CD14-positive monocyte (primary cell): Measurements from ENCODE around the gene TMEM272. TPM values are rescaled to one million over a fixed set of nuclear protein-coding genes. Genes with fewer than 3 reads are reported as not detected.

Source experiments
- DNase-seq, 3 donors: peaks; one replicate each; pipeline ENCODE4 v3.0.0-alpha.2; 2011 to 2022
- H2AFZ ChIP-seq: 2 replicates; pipeline ENCODE4 v1.6.0; 2012; ENCODE audit warnings: mild to moderate bottlenecking, low read depth, low read length, inconsistent platforms; ENCODE audit not compliant: insufficient read depth, poor library complexity, severe bottlenecking
- H3K27ac ChIP-seq, 2 donors: 1 replicate in 1 of 2; 2 replicates in 1 of 2; pipeline ENCODE4 v1.5.1; 2012 to 2013; ENCODE audit warnings: low read length in 2 of 2, control low read depth in 1 of 2, inconsistent platforms in 1 of 2, low read depth in 1 of 2, mild to moderate bottlenecking in 1 of 2
- H3K27me3 ChIP-seq, 2 donors: one replicate each; pipeline versions ENCODE4 v1.6.0 to v1.6.1; 2011 to 2013; ENCODE audit warnings: low read length in 2 of 2; ENCODE audit not compliant: control insufficient read depth in 2 of 2, insufficient read depth in 2 of 2
- H3K36me3 ChIP-seq, 2 donors: replicated peaks in 1 of 2; 1 replicate in 1 of 2; 2 replicates in 1 of 2; pipeline versions ENCODE4 v1.5.1 to v1.6.1; 2012 to 2013; ENCODE audit warnings: low read length in 2 of 2, control low read depth in 1 of 2, inconsistent platforms in 1 of 2, mild to moderate bottlenecking in 1 of 2; ENCODE audit not compliant: insufficient read depth in 2 of 2, control insufficient read depth in 1 of 2
- H3K4me1 ChIP-seq, 2 donors: 1 replicate in 1 of 2; 2 replicates in 1 of 2; pipeline versions ENCODE4 v1.5.1 to v1.6.1; 2012 to 2013; ENCODE audit warnings: low read length in 2 of 2, control low read depth in 1 of 2, inconsistent platforms in 1 of 2, mild to moderate bottlenecking in 1 of 2, moderate library complexity in 1 of 2; ENCODE audit not compliant: insufficient read depth in 2 of 2, control insufficient read depth in 1 of 2
- H3K4me2 ChIP-seq: replicated peaks from 2 replicates; pipeline ENCODE3; 2012; ENCODE audit warnings: low read length, moderate library complexity, mild to moderate bottlenecking; ENCODE audit not compliant: poor library complexity, severe bottlenecking; ENCODE audit errors: extremely low read depth
- H3K4me3 ChIP-seq, 3 experiments: fragments of 200-600 bp in 1 of 3; sonication (generic) in 1 of 3; replicated peaks in 1 of 3; 1 replicate in 2 of 3; 2 replicates in 1 of 3; pipeline ENCODE4 v1.5.1; 2011 to 2013; ENCODE audit warnings: low read length in 3 of 3, mild to moderate bottlenecking in 3 of 3, control low read depth in 2 of 3, low read depth in 2 of 3, inconsistent platforms in 1 of 3, moderate library complexity in 1 of 3
- H3K79me2 ChIP-seq: 2 replicates; pipeline ENCODE4 v1.6.0; 2012; ENCODE audit warnings: mild to moderate bottlenecking, control low read depth, inconsistent platforms, low read length, moderate library complexity; ENCODE audit not compliant: insufficient read depth
- H3K9ac ChIP-seq: 2 replicates; pipeline ENCODE4 v1.6.0; 2017; ENCODE audit warnings: low read length, mild to moderate bottlenecking; ENCODE audit not compliant: insufficient read depth, poor library complexity, severe bottlenecking
- H3K9me3 ChIP-seq, 2 donors: replicated peaks in 1 of 2; 1 replicate in 1 of 2; 2 replicates in 1 of 2; pipeline versions ENCODE4 v1.5.1 to v1.6.1; 2012 to 2013; ENCODE audit warnings: low read length in 2 of 2, control low read depth in 1 of 2; ENCODE audit not compliant: control insufficient read depth in 1 of 2, insufficient read depth in 1 of 2
- H4K20me1 ChIP-seq: 2 replicates; pipeline ENCODE4 v1.6.0; 2012; ENCODE audit warnings: mild to moderate bottlenecking, low read length, control low read depth, moderate library complexity; ENCODE audit not compliant: insufficient read depth
- H3K27ac Mint-ChIP-seq, 7 donors: one replicate each; pipeline ENCODE4 v1.8.0; 2020; ENCODE audit warnings: mild to moderate bottlenecking in 7 of 7, mixed read lengths in 7 of 7, moderate library complexity in 6 of 7, inconsistent platforms in 2 of 7
- H3K27me3 Mint-ChIP-seq, 3 donors: one replicate each; pipeline ENCODE4 v1.8.0; 2021 to 2022; ENCODE audit warnings: low read depth in 3 of 3, mild to moderate bottlenecking in 3 of 3, mixed read lengths in 3 of 3, moderate library complexity in 3 of 3, inconsistent platforms in 1 of 3
- H3K36me3 Mint-ChIP-seq, 2 donors: one replicate each; pipeline ENCODE4 v1.8.0; 2020; ENCODE audit warnings: mixed read lengths in 2 of 2, inconsistent platforms in 1 of 2, mild to moderate bottlenecking in 1 of 2
- H3K4me1 Mint-ChIP-seq: one replicate; pipeline ENCODE4 v1.8.0; 2020; ENCODE audit warnings: mild to moderate bottlenecking, mixed read lengths
- H3K4me3 Mint-ChIP-seq, 2 donors: one replicate each; pipeline ENCODE4 v1.8.0; 2020; ENCODE audit warnings: mild to moderate bottlenecking in 2 of 2, mixed read lengths in 2 of 2, moderate library complexity in 1 of 2
- H3K9me3 Mint-ChIP-seq, 7 donors: one replicate each; pipeline ENCODE4 v1.8.0; 2020 to 2022; ENCODE audit warnings: mixed read lengths in 7 of 7, mild to moderate bottlenecking in 6 of 7, moderate library complexity in 6 of 7, inconsistent platforms in 2 of 7
- WGBS: methylation state at CpG from one replicate; pipeline ENCODE4 v1.1.5; 2013; ENCODE audit warnings: missing lambda C conversion rate; ENCODE audit not compliant: insufficient coverage; 5-methylcytosine and 5-hydroxymethylcytosine counted together
- intact Hi-C, 2 donors: fragments of 100-400 bp; cut with micrococcal nuclease; formaldehyde crosslinking; loops; one replicate each; pipeline versions ENCODE4 v1.15.0 to v1.15.1; 2023
- polyA plus RNA-seq, 3 donors: library from polyadenylated mRNA; depleted of rRNA in 1 of 3; unstranded in 2 of 3; stranded (reverse) in 1 of 3; fragments of 300-500 nt in 2 of 3; fragments of >200 nt in 1 of 3; fragmentation: Illumina TruSeq in 2 of 3; gene quantifications; 1 replicate in 2 of 3; 2 replicates in 1 of 3; pipeline ENCODE4 v1.2.3, GENCODE V29; 2012 to 2021
- TF ChIP-seq, protein P1 (sequence below): fragments of 200-600 bp; IDR thresholded peaks from one replicate; pipeline ENCODE4 v1.8.0; 2022; ENCODE audit warnings: antibody characterized with exemption, mild to moderate bottlenecking

The TMEM272 gene
- polyA plus RNA-seq, 3 donors: 0.07 TPM; not detected in 2

DNA sequence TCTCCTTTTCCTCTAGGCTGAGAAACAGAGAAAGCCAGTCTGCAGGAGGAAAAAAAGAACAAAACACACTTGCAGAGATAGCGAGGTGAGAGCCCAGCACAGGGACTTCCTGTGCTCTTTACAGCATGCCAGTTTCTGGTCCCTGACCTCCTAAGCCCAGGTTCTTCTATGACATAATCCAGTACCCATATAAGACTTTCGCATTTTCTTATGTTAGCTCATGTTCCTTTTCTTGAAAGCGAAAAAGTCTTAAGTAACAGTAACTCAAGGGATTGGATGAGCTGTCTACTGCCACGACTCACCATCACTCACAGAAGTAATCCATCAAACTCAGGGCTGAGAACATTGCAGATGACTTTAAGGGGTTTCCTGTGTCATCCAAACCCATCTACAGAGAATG lies 34.2 kb upstream of the TMEM272 start:
- intact Hi-C loops: no loop called here
- H3K27ac Mint-ChIP-seq: no peak overlapping the region
- Histone ChIP-seq H3K4me3 (no peak overlapping the region), H3K4me2 (no peak overlapping the region), H3K27ac (no peak overlapping the region), H3K9me3 (peaks cover 8 to 14% of the 10 kb centered on the region in 2 donors), H2AFZ (no peak overlapping the region), H3K27me3 (no peaks in the 10 kb centered on the region), H3K79me2 (no peaks in the 10 kb centered on the region), H3K4me1 (no peaks in the 10 kb centered on the region), H3K36me3 (no peaks in the 10 kb centered on the region), H4K20me1 (no peaks in the 10 kb centered on the region), H3K9ac (no peak overlapping the region)
- TF ChIP-seq, protein P1, sequence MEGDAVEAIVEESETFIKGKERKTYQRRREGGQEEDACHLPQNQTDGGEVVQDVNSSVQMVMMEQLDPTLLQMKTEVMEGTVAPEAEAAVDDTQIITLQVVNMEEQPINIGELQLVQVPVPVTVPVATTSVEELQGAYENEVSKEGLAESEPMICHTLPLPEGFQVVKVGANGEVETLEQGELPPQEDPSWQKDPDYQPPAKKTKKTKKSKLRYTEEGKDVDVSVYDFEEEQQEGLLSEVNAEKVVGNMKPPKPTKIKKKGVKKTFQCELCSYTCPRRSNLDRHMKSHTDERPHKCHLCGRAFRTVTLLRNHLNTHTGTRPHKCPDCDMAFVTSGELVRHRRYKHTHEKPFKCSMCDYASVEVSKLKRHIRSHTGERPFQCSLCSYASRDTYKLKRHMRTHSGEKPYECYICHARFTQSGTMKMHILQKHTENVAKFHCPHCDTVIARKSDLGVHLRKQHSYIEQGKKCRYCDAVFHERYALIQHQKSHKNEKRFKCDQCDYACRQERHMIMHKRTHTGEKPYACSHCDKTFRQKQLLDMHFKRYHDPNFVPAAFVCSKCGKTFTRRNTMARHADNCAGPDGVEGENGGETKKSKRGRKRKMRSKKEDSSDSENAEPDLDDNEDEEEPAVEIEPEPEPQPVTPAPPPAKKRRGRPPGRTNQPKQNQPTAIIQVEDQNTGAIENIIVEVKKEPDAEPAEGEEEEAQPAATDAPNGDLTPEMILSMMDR: no peak
- WGBS: 92% methylated on average over 2 of the region's 4 CpGs
- no peak for DNase-seq
- peaks cover 0 to 3% (median 0%) of the 10 kb centered on the region in 3 donors for H3K27me3 Mint-ChIP-seq
- no peaks in the 10 kb centered on the region for H3K4me1 Mint-ChIP-seq
- no peak overlapping the region for H3K4me3 Mint-ChIP-seq
- peaks cover 10 to 16% (median 14%) of the 10 kb centered on the region in 7 donors for H3K9me3 Mint-ChIP-seq
- H3K36me3 Mint-ChIP-seq: no peaks in the 10 kb centered on the region

DNA sequence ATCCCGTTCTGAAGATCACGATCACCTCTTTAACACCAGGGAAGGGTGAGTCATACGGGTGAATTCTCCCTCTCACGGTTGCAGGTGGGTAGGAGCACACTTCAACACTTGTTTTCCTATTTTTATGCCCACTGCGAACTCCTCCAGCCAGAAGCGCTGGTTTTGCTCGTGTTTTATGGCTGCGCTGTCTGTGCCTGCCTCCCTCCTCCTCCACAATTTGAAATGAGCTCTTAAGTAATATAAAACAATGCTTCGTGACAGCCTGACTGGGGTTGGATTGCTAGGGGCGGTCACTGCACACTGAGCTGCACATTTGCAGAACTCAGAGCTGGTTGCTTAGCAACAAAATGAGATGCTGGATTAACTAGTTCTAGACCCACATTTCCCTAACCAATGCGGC lies 29.7 kb upstream of the TMEM272 start:
- Histone ChIP-seq H3K4me1 (no peaks in the 10 kb centered on the region), H3K9me3 (no peaks in the 10 kb centered on the region), H3K27me3 (no peaks in the 10 kb centered on the region), H3K27ac (no peak overlapping the region), H3K4me3 (no peak overlapping the region), H3K79me2 (no peaks in the 10 kb centered on the region), H3K4me2 (no peak overlapping the region), H3K36me3 (no peaks in the 10 kb centered on the region), H2AFZ (no peak overlapping the region), H3K9ac (no peak overlapping the region), H4K20me1 (no peaks in the 10 kb centered on the region)
- H3K27ac Mint-ChIP-seq: no peak overlapping the region
- peaks cover 0 to 3% (median 0%) of the 10 kb centered on the region in 7 donors for H3K9me3 Mint-ChIP-seq
- intact Hi-C loops: no loop called here
- H3K36me3 Mint-ChIP-seq: no peaks in the 10 kb centered on the region
- peaks cover 0 to 4% (median 2%) of the 10 kb centered on the region in 3 donors for H3K27me3 Mint-ChIP-seq
- DNase-seq: no peak
- H3K4me3 Mint-ChIP-seq: no peak overlapping the region
- 98% methylated on average over 8 of the region's 11 CpGs for WGBS
- TF ChIP-seq, protein P1: no peak
- H3K4me1 Mint-ChIP-seq: no peaks in the 10 kb centered on the region
